Endothelial cell of umbilical vein (primary cell): ENCODE measurements around the gene GBF1.

ENCODE experiments used
- EZH2 ChIP-seq: IDR thresholded peaks from 2 replicates; pipeline ENCODE4 v1.6.1; 2012; ENCODE audit warnings: borderline replicate concordance, low read depth, mild to moderate bottlenecking, moderate library complexity, low read length, inconsistent platforms; ENCODE audit not compliant: severe bottlenecking
- POLR2AphosphoS5 ChIP-seq: IDR thresholded peaks from 2 replicates; pipeline ENCODE4 v1.6.1; 2012; ENCODE audit warnings: low read depth, mild to moderate bottlenecking, control low read depth, low read length, moderate library complexity; ENCODE audit not compliant: insufficient read depth
- TF ChIP-seq, protein P1 (sequence below), 2 donors: IDR thresholded peaks; 1 replicate in 1 of 2; 2 replicates in 1 of 2; pipeline ENCODE4 v1.5.1; 2011; ENCODE audit warnings: low read length in 2 of 2, mild to moderate bottlenecking in 2 of 2, moderate library complexity in 2 of 2, control low read depth in 1 of 2, inconsistent platforms in 1 of 2, low read depth in 1 of 2; ENCODE audit not compliant: insufficient read depth in 1 of 2; ENCODE audit errors: extremely low read depth in 1 of 2

- TF ChIP-seq, protein P1, sequence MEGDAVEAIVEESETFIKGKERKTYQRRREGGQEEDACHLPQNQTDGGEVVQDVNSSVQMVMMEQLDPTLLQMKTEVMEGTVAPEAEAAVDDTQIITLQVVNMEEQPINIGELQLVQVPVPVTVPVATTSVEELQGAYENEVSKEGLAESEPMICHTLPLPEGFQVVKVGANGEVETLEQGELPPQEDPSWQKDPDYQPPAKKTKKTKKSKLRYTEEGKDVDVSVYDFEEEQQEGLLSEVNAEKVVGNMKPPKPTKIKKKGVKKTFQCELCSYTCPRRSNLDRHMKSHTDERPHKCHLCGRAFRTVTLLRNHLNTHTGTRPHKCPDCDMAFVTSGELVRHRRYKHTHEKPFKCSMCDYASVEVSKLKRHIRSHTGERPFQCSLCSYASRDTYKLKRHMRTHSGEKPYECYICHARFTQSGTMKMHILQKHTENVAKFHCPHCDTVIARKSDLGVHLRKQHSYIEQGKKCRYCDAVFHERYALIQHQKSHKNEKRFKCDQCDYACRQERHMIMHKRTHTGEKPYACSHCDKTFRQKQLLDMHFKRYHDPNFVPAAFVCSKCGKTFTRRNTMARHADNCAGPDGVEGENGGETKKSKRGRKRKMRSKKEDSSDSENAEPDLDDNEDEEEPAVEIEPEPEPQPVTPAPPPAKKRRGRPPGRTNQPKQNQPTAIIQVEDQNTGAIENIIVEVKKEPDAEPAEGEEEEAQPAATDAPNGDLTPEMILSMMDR (IDR thresholded peaks at IDR 0.05; ENCODE audit: extremely low read depth in 1 of 2, insufficient read depth in 1 of 2, low read depth in 1 of 2, low read length in 2 of 2) = no peak
- TF ChIP-seq EZH2 (no peak), POLR2AphosphoS5 (no peak)
Measured at GRCh38 chr10:102327002-102327401, 81.7 kb downstream of the GBF1 start.
